Superior temporal gyrus (tissue), 1 donor: Measurements from ENCODE around the gene SLC39A13.

Experiments
- DNase-seq: peaks from one replicate; pipeline ENCODE4 v3.0.0-alpha.2; 2016; ENCODE audit errors: extremely low spot score

Gene SLC39A13

DNA sequence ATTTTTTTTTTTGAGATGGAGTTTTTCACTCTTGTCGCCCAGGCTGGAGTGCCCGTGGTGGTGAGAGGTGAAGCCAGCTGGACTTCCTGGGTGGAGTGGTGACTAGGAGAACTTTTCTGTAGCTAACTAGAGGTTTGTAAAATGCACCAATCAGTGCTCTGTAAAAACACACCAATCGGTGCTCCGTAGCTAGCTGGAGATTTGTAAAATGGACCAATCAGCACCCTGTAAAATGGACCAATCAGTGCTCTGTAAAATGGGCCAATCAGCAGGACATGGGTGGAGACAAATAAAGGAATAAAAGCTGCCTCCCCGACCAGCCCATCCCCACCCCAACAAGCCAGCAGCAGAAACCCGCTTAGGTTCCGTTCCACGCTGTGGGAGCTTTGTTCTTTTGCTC is 45.0 kb downstream of the SLC39A13 start:
- DNase-seq = no peak

DNA sequence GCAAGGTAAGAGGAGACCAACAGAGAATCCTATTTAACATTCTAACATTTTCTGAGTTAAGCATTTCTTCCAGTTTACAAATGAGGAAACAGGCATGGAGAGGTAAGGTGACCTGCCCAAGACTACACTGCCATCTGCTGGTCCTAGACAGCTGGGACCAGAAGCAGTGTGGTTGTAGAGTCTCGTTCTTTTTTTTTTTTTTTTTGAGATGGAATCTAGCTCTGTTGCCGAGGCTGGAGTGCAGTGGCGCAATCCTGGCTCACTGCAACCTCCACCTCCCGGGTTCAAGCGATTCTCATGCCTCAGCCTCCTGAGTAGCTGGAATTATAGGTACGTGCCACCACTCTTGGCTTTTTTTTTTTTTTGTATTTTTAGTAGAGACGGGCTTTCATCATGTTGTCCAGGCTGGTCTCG is 45.9 kb downstream of the SLC39A13 start:
- DNase-seq = peak; percentile 84

DNA sequence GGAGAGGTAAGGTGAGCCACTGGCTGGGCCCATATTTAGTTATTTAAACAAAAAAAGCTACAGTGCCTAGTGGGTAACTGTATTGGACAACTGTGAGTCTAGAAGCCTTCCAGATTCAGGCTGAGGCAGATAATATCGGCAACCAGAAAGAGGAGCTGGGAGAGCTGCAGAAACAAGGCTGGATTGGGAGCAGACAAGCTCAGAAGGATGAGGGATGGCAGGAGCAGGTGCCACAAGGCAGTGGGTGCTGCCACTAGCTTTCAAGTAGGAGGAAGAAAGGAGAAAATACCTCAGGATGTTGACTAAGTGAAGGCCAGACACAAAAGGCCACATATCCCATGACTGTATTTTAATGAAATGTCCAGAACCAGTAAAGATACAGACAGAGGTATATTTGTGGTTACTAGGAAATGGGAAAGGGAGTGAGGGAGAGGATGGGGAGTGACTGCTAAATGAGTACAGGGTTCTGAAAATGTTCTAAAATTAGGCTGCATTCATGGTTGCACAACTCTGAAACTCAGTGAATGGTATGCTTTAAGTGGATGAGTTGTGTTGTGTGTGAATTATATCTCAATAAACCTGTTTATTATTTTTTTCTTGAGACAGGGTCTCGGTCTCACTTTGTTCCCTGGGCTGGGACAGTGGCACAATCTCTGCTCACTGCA is 52.3 kb downstream of the SLC39A13 start:
- DNase-seq = no peak

DNA sequence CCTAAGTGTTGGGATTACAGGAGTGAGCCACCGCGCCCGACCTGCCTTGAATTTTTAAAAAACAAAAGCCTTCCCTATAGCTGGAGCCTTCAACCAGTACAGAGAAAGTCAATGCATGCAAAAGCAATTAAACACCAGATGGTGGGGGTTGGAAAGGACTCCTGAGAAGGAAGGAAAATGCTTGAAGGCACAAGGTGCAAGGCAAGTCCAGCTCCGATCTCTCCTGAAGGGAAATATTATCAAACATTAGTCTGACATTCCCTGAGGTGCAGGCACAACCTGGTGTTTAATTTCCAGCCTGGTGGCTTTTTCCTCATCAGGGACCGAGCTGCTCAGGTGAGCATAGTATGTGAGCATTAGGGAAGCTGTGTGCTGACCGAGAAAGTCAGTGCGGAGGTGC is 53.5 kb downstream of the SLC39A13 start:
- no peak for DNase-seq

DNA sequence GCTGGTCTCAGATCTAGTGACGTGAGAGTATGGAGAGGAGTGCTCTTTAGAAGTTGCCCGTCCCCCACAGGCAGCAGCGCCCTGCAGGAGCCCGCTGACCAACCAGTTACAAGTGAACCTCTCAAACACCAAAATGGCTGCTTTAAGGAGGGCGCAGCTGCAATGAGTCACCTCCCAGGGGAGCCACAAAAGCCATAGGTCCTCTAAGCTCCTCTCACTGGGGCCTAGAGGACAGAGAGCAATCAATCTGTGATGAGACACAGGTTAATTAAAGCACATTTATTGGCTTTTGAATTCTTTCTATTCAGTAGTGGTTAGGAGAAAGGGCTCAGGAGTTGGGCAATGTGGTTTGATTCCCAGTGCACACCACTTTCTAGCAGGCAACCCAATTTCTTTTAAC is 56.1 kb downstream of the SLC39A13 start:
- DNase-seq = no peak
